CD4-positive, alpha-beta T cell treated with Interleukin-2 at 100 ng/mL for 4 hours (primary cell): ENCODE results near the gene STK32C.
"Not testable (repeated sequence)": the region's sequence is repeated elsewhere in the genome, so short reads cannot be mapped to it uniquely, and the experiment has no call there.

Source experiments
- DNase-seq: peaks from one replicate; pipeline ENCODE4 v3.0.0-alpha.2; 2020; ENCODE audit warnings: low spot score

The STK32C gene

DNA sequence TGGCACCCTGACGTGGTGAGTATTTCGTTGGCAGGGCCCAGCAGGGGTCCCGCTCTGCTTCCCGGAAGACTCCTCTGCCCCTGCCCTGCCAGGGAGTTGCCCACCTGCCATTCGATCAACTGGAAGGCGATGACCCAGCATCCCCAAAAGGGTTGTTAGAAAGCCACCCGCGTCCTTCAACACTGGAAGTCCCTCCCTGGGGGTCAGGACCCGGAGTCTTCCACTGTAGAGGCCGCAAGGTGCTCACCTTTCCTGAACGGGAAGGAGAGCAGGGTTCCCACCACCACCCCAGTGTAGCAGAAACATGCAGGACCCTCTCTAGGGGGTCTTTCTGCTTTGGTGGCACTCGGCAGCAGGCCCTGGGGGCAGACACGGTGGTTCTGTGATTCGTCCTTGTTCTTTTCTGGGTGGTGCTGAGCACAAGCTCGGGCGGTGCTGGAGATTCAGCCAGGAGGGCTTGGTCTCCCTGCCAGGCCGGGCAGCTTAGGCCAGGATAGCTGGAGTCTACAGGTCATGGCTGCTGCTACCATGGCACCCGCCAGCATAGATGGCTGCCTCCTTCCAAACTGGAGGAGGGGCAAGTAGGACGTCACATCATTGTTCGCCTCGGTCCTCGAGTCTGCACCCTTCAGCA is 140.6 kb downstream of the STK32C start:
- no peak for DNase-seq

DNA sequence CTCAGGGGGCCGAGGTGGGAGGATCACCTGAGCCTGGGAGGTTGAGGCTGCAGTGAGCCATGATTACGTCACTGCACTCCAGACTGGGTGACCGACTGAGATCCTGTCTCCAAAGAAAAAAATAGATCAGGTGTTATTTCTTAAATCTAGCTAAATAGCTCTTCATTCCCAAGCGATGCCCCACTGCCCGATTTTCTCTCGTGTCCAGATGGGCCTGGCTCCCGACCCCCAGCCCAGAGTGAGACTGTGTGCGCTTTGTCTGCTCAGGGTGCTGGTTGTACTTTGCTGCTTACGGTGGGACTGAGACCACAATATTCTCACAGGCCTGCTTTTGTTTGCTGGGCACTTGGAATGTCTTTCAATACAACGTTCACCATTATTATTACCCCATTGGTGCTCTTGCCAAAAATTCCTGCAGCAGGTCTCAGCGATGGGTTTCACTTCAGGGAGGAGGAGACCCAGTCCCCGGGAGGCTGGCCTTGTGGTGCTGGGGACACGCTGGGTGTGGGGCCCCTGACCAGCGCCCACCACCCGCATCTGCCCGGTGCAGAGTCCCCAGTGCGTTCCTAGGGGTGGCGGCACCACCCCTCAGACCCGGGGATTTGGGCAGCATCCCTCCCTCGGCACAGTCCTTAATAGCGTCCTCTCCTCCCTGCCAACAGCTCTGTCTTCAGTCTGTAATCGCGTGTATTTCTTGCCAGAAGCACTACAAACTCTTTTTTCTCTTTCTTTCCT is 141.4 kb downstream of the STK32C start:
- DNase-seq: no peak

DNA sequence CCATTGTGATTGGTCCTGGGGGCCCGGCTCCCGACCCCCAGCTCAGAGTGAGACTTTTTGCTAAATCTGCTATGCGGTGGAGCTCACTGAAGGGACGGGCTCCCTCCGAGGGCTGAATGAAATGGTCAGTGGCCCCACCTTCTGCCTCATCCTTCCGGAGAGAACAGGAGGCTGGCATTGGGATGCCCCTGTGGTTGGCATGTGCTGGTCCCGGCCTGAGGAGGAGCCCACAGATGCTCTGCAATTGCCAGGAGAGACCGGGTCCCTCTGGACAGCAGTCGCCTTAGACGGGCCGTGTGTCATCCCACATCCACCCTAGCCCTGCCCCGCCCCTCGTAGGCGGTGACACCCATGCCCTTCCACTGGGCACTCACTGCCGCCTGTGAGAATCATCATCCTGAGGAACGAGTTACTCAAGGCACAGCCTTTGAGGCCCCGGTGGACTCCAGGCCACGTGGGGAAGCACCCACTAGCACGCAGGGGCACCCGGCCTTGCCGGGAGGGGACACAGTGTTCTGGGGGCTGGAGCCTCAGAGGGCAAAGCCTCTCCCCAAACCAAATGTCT is 142.3 kb downstream of the STK32C start:
- no peak for DNase-seq

DNA sequence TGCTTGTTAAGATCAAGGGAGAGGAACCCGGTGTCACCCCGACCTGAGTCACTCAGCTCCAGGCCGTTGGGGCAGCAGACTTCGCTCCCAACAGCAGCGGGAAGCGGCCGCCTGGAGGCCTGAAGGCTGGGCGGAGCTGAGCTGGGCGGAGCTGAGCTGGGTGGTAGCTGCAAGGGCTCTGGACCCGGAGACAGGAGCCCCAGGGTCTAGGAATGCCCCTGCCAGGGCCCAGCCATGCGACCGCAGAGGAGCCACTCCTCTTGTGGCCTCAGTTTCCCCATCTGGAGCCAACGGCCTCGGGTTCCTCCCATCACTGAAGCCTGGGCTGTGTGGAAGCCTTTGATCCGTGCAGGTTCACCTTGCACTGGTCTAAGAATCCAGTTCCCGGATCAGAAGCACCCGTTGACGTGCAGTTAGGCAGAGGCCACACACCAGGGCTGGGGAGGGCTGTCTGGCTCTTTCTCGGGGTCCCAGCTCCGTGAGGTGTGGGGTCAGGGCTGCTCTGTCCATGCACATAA is 142.9 kb downstream of the STK32C start:
- no peak for DNase-seq

DNA sequence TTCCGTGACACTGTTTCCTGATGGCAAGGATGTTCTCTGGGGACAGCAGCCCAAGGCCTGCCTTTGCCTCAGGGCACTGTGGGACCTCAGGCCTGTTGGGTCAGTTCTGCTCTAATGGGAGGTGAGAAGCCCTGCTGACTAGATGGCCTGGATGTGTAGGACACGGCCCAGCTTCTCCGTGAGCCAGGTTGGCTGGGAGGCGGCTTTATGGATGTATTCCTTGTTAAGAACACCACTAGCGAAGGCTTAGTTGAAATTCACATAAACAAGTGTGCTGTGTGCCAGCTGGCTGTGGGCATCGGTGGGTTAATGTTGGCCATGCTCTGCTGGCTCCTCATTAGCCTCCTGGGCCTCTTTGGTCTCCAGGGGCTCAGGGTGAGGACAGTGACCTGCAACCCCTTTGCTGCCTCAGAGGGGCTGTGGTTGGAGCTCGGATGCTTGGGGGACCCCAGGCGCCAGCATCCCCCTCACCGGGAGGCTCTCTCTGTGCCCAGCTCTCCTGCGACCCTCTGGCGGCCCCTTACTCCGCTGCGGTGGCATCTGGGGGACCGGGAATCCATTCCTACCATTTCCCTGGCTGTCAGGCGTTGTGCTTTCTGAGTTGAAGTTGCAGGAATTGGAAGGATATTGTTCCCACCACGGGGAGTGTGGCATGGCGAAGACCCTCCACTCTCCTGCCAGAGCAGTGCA is 143.8 kb downstream of the STK32C start:
- DNase-seq: no peak

DNA sequence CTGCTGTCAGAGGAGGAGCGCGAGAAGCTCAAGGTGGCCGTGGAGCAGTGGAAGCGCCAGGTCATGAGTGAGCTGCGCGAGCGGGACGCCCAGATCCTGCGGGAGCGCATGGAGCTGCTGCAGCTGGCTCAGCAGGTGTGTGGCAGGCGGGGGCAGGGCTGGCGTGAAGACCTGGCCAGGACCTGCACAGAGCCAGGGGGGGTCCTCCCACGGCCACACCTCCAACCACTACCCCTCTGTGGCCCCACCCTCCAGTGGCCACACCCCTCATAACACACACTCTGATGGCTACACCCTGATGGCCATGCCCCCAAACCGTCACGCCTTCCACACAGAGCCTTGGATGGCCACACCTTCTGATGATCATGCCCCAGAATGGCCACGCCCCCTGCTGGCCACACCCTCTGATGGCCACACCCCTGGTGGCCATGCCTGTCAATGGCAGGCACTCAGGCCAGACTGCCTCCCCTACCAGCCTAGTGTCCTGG is 144.4 kb downstream of the STK32C start:
- peak; percentile 11 for DNase-seq

DNA sequence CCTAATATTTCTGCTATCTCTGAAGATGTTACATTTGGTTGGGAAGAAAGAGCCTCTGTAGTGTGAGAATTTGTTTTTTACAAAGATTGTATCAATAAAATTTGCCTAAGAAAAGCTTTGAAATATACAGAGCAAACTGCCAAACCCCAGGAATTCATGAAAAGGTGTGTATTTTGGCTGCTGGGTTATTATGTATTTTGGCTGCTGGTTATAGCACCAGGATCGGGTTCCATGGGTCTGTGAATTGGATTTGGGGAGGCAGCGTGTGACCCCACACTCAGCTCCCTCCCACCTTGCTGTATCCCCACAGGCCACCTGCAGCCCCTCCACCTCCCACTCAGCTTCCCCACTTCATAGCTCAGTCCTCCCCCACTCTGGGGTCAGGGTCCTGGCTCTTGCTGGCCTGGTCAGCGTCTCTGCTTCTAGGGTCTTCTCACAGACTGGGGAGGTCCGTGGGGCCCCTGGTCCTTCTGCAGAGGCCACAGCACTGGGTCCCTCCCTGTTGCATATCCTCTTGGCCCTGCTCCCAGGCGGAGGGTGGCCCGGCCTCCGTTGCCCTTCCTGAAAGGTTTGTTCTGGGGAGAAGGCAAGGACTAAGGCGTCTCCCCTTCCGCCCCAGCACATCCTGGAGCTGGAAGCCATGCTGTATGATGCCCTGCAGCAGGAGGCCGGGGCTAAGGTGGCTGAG is 145.0 kb downstream of the STK32C start:
- no peak for DNase-seq

DNA sequence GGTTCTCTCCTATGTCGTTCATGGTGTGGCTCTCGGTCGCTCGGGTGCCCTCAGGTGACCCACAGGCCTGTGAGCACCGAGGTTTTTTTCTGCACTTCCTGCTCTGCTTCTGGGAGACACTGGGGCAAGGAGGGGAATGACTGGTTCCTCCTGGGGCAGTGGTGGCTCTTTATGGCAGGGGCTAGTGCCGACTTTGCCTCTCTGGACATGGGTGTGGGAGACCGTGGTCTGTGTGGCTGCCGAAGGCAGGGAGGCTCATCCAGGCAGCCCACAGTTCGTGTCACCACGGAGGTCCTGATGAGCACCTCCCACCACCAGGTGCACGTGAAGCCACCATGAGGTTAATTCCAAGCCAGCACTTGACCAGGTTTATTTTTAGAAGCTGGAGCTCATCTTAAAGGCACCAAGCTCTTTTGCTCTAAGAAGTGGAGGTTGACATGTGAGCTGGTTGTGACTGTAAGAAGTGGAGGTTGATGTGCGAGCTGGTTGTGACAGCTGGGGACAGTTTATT is 145.7 kb downstream of the STK32C start:
- peak; percentile 6 for DNase-seq

DNA sequence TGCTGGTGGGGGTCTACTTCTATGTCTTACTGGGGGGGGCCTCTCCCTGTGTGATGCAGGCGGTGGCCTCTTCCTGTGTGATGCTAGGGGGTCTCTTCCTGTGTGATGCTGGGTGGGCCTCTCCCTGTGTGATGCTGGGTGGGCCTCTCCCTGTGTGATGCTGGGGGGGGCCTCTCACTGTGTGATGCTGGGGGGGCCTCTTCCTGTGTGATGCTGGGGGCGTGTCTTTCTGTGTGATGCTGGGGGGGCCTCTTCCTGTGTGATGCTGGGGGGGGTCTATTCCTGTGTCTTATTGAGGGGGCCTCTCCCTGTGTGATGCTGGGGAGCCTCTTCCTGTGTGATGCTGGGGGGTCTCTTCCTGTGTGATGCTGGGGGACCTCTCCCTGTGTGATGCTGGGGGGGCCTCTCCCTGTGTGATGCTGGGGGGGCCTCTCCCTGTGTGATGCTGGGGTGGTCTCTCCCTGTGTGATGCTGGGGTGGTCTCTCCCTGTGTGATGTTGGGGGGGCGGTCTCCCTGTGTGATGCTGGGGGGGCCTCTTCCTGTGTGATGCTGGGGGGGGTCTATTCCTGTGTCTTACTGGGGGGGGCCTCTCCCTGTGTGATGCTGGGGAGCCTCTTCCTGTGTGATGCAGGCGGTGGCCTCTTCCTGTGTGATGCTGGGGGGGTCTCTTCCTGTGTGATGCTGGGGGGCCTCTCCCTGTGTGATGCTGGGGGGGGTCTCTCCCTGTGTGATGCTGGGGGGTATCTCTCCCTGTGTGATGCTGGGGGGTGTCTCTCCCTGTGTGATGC is 146.7 kb downstream of the STK32C start:
- not testable (repeated sequence) for DNase-seq

DNA sequence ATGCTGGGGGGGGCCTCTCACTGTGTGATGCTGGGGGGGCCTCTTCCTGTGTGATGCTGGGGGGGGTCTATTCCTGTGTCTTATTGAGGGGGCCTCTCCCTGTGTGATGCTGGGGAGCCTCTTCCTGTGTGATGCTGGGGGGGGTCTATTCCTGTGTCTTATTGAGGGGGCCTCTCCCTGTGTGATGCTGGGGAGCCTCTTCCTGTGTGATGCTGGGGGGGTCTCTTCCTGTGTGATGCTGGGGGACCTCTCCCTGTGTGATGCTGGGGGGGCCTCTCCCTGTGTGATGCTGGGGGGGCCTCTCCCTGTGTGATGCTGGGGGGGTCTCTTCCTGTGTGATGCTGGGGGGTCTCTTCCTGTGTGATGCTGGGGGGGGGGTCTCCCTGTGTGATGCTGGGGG is 147.5 kb downstream of the STK32C start:
- DNase-seq: not testable (repeated sequence)

DNA sequence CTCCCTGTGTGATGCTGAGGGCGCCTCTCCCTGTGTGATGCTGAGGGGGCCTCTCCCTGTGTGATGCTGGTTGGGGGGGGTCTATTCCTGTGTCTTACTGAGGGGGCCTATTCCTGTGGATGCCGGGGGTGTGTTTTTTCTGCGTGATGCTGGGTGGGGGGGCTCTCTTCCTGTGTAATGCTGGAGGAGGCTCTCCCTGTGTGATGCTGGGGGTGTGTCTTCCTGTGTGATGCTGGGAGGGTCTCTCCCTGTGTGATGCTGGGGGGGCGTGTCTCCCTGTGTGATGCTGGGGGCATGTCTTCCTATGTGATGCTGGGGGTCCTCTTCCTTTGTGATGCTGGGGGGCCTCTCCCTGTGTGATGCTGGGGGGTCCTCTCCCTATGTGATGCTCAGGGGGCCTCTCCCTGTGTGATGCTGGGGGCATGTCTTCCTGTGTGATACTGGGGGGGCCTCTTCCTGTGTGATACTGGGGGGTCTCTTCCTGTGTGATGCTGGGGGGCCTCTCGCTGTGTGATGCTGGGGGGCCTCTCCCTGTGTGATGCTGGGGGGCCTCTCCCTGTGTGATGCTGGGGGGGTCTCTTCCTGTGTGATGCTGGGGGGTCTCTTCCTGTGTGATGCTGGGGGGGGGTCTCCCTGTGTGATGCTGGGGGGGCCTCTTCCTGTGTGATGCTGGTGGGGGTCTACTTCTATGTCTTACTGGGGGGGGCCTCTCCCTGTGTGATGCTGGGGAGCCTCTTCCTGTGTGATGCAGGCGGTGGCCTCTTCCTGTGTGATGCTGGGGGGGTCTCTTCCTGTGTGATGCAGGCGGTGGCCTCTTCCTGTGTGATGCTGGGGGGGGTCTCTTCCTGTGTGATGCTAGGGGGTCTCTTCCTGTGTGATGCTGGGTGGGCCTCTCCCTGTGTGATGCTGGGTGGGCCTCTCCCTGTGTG is 148.2 kb downstream of the STK32C start:
- peak; percentile 46 for DNase-seq

DNA sequence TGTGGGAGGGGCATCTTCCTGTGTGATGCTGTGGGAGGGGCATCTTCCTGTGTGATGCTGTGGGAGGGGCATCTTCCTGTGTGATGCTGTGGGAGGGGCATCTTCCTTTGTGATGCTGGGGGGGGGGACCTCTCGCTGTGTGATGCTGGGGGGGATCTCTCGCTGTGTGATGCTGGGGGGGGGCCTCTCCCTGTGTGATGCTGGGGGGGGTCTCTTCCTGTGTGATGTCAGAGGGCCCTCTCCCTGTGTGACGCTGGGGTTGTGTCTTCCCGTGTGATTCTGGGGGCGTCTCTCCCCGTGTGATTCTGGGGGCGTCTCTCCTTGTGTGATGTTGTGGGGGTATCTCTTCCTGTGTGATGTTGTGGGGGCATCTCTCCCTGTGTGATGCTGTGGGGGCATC is 148.9 kb downstream of the STK32C start:
- DNase-seq: peak; percentile 45

DNA sequence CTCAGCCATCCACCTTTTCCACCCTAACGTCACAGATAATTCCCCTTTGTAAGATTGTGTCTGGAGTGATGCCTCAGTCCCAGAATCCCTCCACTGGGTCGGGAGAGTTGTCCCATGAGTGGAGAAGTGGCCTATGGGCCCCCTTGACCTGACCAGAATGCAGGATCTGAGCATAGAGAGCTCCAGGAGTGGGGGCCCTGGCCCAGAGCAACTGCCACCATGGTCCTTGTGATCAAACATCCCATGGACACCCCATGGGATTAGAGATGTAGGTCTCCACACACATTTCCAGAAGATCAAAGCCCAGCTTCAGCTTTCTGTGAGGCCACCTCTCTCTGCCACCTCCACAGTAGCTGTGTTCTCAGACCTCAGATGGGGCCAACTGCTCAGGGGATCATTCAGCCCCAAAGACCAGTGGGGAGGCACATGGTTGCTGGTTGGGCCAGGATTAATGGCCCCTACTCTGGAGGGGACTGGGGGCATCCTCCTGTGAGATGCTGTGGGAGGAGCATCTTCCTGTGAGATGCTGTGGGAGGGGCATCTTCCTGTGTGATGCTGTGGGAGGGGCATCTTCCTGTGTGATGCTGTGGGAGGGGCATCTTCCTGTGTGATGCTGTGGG is 149.5 kb downstream of the STK32C start:
- DNase-seq: peak; percentile 40
